Panc1 (cell line): ENCODE measurements around the gene METTL25B. TPM values are rescaled to one million over a fixed set of nuclear protein-coding genes. Genes with fewer than 3 reads are reported as not detected.

Source experiments
- ATAC-seq: fragments of 200-7000 bp; cut with Tn5 transposase; 2 replicates; pipeline ENCODE4 v1.9.1; 2020; ENCODE audit warnings: mild to moderate bottlenecking, moderate library complexity
- BruUV-seq: library from RNA; stranded (reverse); fragments of 400-500 nt; replicated peaks from 2 replicates; lab custom pipeline; 2021; lab: Mats Ljungman, UMichigan
- CTCF ChIA-PET: fragments of 300-600 bp; sonication (Branson Sonifier 250); formaldehyde crosslinking; loops from one replicate; lab custom pipeline; 2022; ENCODE audit warnings: antibody characterized with exemption; lab: Charles Lee
- POLR2A ChIA-PET: fragments of 300-600 bp; sonication (Branson Sonifier 250); formaldehyde crosslinking; loops from one replicate; lab custom pipeline; 2022; ENCODE audit warnings: antibody characterized with exemption; lab: Charles Lee
- DNase-seq: peaks from one replicate; pipeline ENCODE4 v3.0.0-alpha.2; 2010; ENCODE audit warnings: low read depth, low spot score
- H3K27ac ChIP-seq: 2 replicates; pipeline ENCODE4 v1.5.1; 2011; ENCODE audit warnings: mild to moderate bottlenecking, low read length, inconsistent platforms
- H3K27me3 ChIP-seq: fragments of 200-500 bp; sonication (Bioruptor generic); 2 replicates; pipeline ENCODE4 v1.6.0; 2014; ENCODE audit warnings: low read length, inconsistent platforms; ENCODE audit not compliant: control insufficient read depth, insufficient read depth
- H3K36me3 ChIP-seq: fragments of 200-500 bp; sonication (Bioruptor generic); 2 replicates; pipeline ENCODE4 v1.5.1; 2014; ENCODE audit warnings: inconsistent platforms, mild to moderate bottlenecking, low read length, moderate library complexity; ENCODE audit not compliant: control insufficient read depth, insufficient read depth
- H3K4me1 ChIP-seq: 2 replicates; pipeline ENCODE4 v1.5.1; 2011; ENCODE audit warnings: inconsistent platforms, mild to moderate bottlenecking, low read length, moderate library complexity; ENCODE audit not compliant: control insufficient read depth, insufficient read depth
- H3K4me3 ChIP-seq, 2 experiments: 2 replicates each; pipeline ENCODE4 v1.5.1; 2011 to 2012; ENCODE audit warnings: low read depth in 2 of 2, low read length in 2 of 2, mild to moderate bottlenecking in 2 of 2, inconsistent platforms in 1 of 2, moderate library complexity in 1 of 2
- H3K9me3 ChIP-seq: fragments of 200-500 bp; sonication (Bioruptor generic); 2 replicates; pipeline ENCODE4 v1.5.1; 2014; ENCODE audit warnings: low read depth, mild to moderate bottlenecking, inconsistent platforms, low read length, moderate library complexity; ENCODE audit not compliant: control insufficient read depth, insufficient read depth
- CTCF ChIP-seq: fragments of 450-650 bp; IDR thresholded peaks from 2 replicates; pipeline ENCODE4 v1.5.1; 2017; ENCODE audit warnings: mild to moderate bottlenecking
- POLR2AphosphoS5 ChIP-seq: IDR thresholded peaks from 2 replicates; pipeline ENCODE4 v1.6.1; 2012; ENCODE audit warnings: mild to moderate bottlenecking, low read depth, low read length, moderate library complexity
- REST ChIP-seq, 2 experiments: IDR thresholded peaks; 2 replicates each; pipeline ENCODE4 v1.6.1; 2011 to 2012; ENCODE audit warnings: low read depth in 2 of 2, control low read depth in 1 of 2, low read length in 1 of 2, mild to moderate bottlenecking in 1 of 2, moderate library complexity in 1 of 2; ENCODE audit not compliant: insufficient read depth in 1 of 2
- TCF7L2 ChIP-seq: IDR thresholded peaks from 2 replicates; pipeline ENCODE4 v1.6.1; 2011; ENCODE audit warnings: mild to moderate bottlenecking, low read depth, low read length, inconsistent platforms
- in situ Hi-C: cut with HindIII; loops from 2 replicates; pipeline ENCODE4 v1.10.0; 2016; ENCODE audit warnings: low sequenced_read_pairs, low pct_unique_long_range_greater_than_20kb
- intact Hi-C: fragments of 100-400 bp; cut with micrococcal nuclease; formaldehyde crosslinking; loops from one replicate; pipeline ENCODE4 v1.10.0; 2022; ENCODE audit not compliant: unreplicated experiment
- total RNA-seq: library from RNA; stranded (reverse); gene quantifications from one replicate; pipeline ENCODE4 v1.2.1, GENCODE V29; 2021; ENCODE audit not compliant: unreplicated experiment

The METTL25B gene
- total RNA-seq, 1 experiment from 2014 or later: 32.8 TPM

GRCh38 chr1:156692441-156692924 is 35.8 kb upstream of the METTL25B start:
- no peak for DNase-seq
- POLR2A ChIA-PET: interaction anchor here (0.5 to 1.6 kb wide), 2 partner anchors 14 to 63 kb away, joined by 6 read pairs; partner anchors contain the start of gene CRABP2
- intact Hi-C loops: loop anchor here (10.0 kb wide), 1 partner anchor 172 kb away; the partner anchor contains the start of gene NTRK1
- in situ Hi-C loops: no loop called here
- no peaks in the 10 kb centered on the region for H3K9me3 ChIP-seq
- TF ChIP-seq CTCF: no peak
- TF ChIP-seq POLR2AphosphoS5: peak; percentile 34; the same call in 1 of the 2 replicates
- H3K27me3 ChIP-seq: no peaks in the 10 kb centered on the region
- CTCF ChIA-PET: interaction anchor here (0.8 to 5.7 kb wide), 4 partner anchors 14 to 34 kb away, joined by 3 to 118 read pairs (median 52); partner anchors contain the start of genes CRABP2 and NES
- H3K4me1 ChIP-seq: peaks cover 69% of the 10 kb centered on the region
- no TSS peak for BruUV-seq
- no peak for ATAC-seq
- H3K4me3 ChIP-seq: peak overlapping the region in 1 of 2 experiments; percentile 14; a peak in 2 of 4 replicates
- no peaks in the 10 kb centered on the region for H3K36me3 ChIP-seq
- H3K27ac ChIP-seq: peak overlapping the region; percentile 95

GRCh38 chr1:156692925-156693847 is 35.1 kb upstream of the METTL25B start:
- BruUV-seq: no TSS peak
- intact Hi-C loops: loop anchor here (10.0 kb wide), 1 partner anchor 172 kb away; the partner anchor contains the start of gene NTRK1
- POLR2A ChIA-PET: interaction anchor here (1.6 kb wide), 1 partner anchor 13 kb away, joined by 6 read pairs; the partner anchor contains the start of gene CRABP2

More at GRCh38 chr1:156692925-156693847, 35.1 kb upstream of the METTL25B start:
- CTCF ChIA-PET: interaction anchor here (0.7 to 5.7 kb wide), 4 partner anchors 25 to 73 kb away, joined by 3 to 118 read pairs (median 13); no protein-coding TSS in a partner anchor
- H3K36me3 ChIP-seq: no peaks in the 10 kb centered on the region
- in situ Hi-C loops: no loop called here
- H3K4me3 ChIP-seq: peak overlapping the region in 1 of 2 experiments; percentile 5; a peak in 1 of 4 replicates
- H3K27ac ChIP-seq: peak overlapping the region; percentile 95
- H3K27me3 ChIP-seq: no peaks in the 10 kb centered on the region
- TF ChIP-seq POLR2AphosphoS5: 0 out of 2 replicates have a peak, but pooled peaks have one; percentile 8
- TF ChIP-seq TCF7L2: peak; percentile 56
- no peak for TF ChIP-seq REST (IDR thresholded peaks at IDR 0.05; ENCODE audit: insufficient read depth in 1 of 2, low read depth in 2 of 2, low read length in 1 of 2)
- peaks cover 76% of the 10 kb centered on the region for H3K4me1 ChIP-seq
- DNase-seq: no peak
- ATAC-seq: no peak
- no peaks in the 10 kb centered on the region for H3K9me3 ChIP-seq
